Measurements from ENCODE around the gene PHF21B.
"Not testable (repeated sequence)": the region's sequence is repeated elsewhere in the genome, so short reads cannot be mapped to it uniquely, and the experiment has no call there.

PHF21B gene

DNA sequence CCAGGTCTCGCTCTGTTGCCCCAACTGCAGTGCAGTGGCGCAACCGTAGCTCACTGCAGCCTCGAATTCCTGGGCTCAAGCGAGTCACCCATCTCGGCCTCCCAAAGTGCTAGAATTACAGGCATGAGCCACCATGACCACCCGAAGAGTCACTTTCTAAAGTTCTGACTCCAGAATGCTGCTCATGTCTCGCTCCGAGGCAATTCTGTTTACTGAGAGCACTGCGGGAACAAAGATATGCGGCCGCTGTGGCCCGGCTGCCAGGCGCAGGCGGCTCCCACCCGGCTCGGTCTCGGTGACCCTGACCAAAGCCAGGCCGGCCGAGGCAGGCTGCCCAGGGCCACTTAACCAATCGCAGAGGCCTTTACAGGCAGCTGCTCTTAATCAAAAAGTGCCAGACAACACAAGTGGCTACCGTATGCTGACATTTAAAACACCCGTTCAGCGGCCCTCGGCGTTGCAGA lies 78.7 kb downstream of the PHF21B start:
- no peak for DNase-seq

GRCh38 chr22:44930711-44931035 lies 79.1 kb downstream of the PHF21B start:
- DNase-seq: no peak

- DNase-seq: no peak
These were observed 79.6 kb downstream of the PHF21B start for GRCh38 chr22:44930016-44930710.

- DNase-seq: no peak
These were observed 80.3 kb downstream of the PHF21B start for GRCh38 chr22:44929359-44930015.

GRCh38 chr22:44928711-44929358 lies 81.0 kb downstream of the PHF21B start:
- DNase-seq: no peak

DNA sequence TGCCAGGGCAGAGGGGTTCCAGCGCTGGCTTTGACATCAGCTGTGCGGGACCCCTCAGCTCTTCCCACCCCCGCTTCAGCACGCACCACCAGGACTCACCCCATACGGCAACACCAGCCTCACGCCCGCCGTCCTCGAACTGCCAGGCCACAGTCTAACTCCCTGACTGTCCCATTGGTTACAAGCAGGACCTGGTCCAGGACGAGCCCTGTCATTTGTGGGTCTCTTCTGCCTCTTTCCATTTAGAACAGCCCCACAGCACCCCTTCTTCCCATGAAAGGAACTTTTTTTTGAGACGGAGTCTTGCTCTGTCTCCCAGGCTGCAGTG lies 81.7 kb downstream of the PHF21B start:
- no peak for DNase-seq

GRCh38 chr22:44927463-44928135 lies 82.2 kb downstream of the PHF21B start:
- DNase-seq: no peak

DNA sequence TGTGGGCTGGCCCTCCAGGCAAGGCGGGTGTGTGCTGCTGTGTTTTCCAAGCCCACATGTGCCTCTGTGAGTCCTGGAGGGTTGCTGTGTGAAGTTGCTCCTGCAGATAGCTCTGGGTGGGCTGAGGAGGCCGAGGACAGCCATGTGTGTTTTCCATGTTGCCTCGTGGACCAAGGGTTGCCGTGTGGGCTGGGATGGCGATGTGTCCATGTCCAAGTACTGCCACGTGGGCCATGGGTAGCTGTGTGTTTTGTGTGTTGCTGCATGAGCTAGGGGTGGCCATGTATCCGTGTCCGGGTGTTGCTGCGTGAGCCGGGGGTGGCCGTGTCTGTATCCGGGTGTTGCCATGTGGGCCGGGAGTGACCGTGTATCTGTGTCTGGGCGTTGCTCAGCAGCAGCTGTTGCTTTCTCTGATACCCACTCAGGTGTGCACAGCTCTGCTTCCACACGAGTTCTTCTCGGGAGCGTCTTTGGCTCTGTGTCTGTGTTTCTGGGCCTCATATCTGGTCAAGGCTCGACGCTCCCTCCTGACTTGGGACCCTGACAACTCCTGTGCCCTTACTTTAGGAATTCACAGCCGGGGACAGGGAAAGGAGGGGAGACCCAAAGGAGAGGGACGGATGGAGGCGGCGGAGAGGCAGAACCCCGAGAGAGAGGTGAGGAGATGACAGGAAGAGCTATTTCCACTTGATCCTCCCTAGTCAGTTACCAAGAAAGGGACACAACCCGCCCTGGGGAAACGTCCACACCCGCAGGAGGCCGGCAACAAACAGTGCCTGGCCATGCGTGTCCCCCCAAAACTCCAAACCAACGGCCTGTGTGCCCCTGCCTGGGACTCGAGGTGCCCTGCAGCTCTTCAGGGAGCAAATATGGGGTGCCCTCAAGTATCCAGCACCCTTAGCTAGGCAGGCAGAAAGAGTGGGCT lies 83.1 kb downstream of the PHF21B start:
- no peak for DNase-seq

DNA sequence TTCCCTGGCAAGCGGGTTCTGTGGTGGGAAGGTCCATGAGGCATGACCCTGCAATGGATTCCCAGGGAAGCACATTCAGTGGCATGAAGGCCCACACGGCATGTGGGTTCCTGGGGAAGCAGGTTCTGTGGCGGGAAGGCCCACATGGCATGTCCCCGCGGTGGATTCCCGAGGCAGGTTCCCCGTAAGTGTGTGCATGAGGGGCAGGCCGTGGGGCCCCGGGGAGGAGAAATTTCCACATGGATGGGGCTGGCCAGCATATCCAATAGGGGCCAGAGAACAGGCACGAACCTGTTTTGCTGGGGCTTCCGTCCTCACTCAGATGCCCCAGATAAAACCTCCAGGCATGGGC lies 83.7 kb downstream of the PHF21B start:
- DNase-seq: no peak

DNA sequence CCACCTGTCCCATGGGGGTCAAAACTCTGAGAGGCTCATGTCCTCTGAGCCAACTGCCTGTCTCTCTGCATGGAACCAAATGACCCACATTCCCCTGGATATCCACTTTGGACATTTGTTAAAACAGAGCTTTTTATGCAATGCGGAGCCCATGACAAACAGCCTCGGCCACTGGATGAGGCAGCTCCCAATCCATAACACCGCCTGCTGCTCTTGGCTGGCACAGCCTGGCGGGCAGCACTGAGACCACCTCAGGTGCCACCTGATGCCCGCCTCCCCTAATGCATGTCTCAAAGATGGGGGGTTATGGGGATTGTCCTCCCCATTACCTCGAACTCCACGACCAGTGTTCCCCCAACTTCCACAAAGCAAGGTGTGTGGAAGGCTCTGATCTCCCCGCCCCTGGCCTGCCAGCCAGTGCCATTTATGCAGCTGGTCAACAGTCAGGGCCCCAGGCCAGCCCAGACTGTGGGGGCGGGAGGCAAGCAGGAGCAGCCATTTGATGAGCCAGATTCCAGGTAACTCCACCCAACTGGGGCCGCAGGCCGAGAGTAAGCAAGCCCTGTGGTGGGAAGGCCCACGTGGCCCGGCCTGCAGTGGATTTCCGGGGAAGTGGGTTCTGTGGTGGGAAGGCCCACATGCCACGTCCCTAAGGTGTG lies 84.2 kb downstream of the PHF21B start:
- DNase-seq: no peak

DNA sequence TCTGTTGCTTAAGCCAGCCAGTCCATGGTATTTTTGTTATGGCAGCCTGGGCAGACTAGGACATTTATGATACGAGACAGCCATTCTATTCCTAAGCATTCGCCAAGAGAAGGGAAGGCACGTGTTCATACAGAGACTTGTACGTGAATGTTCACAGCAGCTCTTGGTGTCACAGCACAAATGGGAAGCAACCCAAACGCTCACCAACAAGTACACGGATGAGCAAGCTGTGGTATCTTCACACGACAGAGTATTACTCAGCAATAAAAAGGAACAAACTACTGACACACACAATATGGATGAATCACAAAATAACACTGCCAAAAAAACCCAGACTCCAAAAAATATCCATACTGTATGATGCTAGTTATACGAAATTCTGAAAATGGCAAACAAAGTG lies 85.1 kb downstream of the PHF21B start:
- no peak for DNase-seq

DNA sequence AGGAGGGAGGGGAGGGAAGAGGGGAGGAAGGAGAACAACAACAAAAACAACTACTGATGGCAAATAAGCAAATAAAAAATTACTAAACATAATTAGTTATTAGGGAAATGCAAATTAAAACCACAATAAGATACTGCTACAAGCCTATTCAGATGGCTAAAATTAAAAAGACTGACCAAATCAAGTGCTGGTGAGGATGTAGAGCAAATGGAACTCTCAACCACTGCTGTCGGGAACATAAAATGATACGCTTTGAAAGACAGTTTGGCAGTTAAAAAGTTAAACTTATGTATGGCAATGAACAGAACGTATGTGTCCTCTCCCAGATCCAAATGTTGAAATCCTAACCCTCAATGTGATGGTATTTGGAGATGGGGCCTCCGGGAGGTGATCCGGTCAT lies 85.7 kb downstream of the PHF21B start:
- DNase-seq: no peak

DNA sequence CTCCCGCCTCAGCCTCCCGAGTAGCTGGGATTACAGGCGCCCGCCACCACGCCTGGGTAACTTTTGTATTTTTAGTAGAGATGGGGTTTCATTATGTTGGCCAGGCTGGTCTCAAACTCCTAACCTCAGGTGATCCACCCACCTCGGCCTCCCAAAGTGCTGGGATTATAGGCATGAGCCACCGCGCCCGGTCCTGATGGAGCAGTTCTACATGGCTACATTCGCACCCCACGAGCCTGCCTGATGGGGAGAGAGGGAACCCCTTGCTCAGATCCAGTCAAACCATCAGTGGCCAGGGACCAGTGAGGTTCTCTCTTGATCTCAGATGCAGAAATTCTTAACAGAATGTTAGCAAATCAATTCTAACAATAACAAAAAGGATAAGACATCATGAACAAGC lies 88.0 kb downstream of the PHF21B start:
- DNase-seq: not testable (repeated sequence)

- no peak for DNase-seq
These were observed 89.6 kb downstream of the PHF21B start for GRCh38 chr22:44920183-44920582.

GRCh38 chr22:44919691-44920090 lies 90.1 kb downstream of the PHF21B start:
- DNase-seq: no peak

GRCh38 chr22:44918925-44919392 lies 90.8 kb downstream of the PHF21B start:
- no peak for DNase-seq

DNA sequence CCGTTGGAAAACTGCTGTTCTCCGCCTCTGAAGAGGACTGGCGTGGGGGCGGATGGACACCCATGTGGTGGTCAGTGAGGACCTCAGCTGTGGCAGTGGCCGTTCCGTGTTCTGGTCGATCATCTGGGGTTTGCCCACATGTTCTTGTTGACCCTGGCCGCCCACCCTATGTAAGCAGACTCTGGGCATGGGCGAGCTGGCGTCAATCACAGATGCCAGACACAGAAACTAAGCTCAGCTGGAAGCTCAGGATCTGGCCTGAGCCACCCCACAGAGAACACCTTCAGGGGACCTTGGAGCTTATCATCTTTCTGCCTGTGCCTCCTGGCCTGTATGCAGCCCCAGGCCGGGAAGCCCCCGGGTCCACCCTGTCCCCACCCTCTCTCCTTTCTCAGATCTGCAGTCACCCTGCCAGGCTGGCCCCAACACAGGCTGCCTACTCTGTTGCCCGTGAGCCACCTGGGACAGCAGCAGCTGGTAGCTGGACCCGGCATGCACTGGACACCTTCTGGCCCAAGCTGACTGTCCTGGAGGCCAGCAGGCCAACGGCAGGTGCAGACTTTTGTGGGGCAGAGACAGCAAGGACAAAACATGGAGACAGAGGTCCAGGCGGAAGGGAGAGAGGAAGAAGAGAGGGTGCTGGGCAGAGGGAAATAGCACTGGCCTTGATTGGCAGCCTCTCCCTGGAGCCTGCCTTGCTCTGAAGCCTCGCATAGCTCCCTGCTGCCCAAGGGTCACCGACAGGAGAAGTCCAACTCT lies 91.5 kb downstream of the PHF21B start:
- no peak for DNase-seq

DNA sequence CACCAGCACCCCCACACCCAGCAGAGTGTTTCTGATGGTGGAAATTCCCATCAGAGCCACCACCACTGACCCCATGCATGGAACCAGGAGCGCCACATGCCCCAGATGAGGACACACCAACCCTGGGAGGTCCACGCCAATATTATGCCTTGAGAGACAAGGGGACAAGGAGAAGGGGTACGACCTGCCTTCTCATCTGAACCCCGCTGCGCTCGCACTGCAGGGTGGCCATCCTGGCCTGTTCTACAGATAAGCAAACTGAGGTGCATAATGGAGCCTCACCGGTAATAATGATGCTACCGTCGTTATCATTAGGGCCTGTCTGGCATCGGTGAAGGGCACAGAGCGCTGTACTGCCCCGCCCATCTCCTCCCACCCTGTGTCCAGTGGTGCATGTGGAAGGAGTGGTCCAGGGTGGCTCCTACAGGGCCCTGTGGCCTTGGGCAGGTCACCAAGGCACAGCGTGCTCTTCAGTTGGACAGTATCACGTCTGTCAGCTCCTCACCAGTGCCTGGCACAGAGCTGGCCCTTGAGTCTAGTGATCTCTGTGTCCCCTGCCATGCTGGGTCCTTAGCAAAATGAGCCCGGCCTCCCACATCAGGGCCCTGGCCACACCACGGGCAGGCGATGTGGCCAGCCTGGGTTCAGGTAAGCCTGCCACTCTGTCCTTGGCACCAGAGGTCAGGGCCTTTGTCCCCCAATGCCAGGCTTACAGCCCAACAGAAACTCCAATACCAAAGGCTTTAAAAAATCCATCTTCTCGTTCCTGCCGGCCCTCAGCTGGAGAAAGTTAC lies 92.2 kb downstream of the PHF21B start:
- DNase-seq: no peak

GRCh38 chr22:44916281-44917231 lies 93.2 kb downstream of the PHF21B start:
- no peak for DNase-seq

Data from activated CD8-positive, alpha-beta memory T cell treated with anti-CD3 and anti-CD28 coated beads, Interleukin-2, amount 50 U/mL, for 4 hours (primary cell).